Embryonic facial prominence (tissue), 1 donor: ENCODE data around the gene USP51.
A peak's percentile ranks its signal among the peaks of the same experiment; 100 is the strongest.
"Not testable (repeated sequence)": the region's sequence is repeated elsewhere in the genome, so short reads cannot be mapped to it uniquely, and the experiment has no call there.

Experiments
- DNase-seq: peaks from one replicate; pipeline ENCODE4 v3.0.0-alpha.2; 2016; ENCODE audit errors: extremely low spot score

The USP51 gene

DNA sequence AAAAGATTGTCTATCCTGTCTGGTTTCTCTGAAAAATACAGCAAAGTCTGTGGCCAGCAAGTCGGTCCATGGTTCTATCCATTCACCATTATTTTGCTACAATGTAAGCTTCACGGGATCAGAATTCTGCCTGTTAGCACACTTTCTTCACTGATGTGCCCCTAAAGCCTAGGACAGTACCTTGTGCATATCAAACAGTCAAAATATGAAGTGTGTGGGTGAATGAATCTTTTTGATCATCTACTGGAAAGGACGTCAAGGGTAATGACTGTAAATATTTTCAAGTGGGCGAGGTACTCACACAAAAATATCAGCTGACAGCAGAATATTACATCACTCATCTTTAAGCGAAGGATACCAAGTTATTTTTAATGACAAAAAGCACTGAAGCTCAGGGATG lies 24.5 kb downstream of the USP51 start:
- DNase-seq = not testable (repeated sequence)

DNA sequence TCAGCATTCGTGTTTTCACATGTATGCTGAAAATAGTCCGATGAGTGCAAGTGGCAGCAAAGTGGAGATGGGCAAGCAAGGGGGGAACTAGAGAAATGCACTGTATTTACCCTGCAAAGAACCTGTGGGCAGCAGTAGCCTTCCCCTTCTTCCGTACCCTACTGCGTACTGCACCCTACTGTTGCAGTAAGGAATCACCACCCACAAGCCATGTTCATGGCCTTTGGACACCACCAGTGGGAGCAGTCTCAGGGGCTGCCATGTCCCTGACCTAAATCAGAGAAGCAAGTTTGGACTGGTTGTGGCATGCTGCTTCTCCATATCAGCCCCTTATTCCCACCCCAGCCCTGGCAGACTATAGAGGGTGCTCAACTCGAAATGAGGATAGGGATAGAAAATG lies 25.6 kb downstream of the USP51 start:
- not testable (repeated sequence) for DNase-seq

DNA sequence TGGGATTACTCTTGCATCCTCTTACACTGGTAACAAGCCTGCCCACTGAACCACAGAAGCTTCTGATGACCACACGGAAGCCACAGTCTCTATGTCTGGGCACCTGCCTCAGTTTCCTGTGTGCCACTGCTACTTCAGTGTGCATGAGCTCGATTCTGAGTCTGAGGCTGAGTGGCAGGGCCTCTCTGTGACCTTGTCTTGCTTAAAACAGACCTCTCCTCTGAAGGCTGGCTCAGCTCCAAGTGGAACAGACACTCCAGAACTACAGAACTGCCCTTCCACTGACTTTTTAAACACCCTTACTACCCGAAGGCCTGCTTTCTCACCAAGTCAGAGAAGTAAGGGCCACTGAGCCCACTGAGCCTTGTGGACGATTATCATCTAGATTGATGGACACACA lies 29.7 kb downstream of the USP51 start:
- DNase-seq = not testable (repeated sequence)

DNA sequence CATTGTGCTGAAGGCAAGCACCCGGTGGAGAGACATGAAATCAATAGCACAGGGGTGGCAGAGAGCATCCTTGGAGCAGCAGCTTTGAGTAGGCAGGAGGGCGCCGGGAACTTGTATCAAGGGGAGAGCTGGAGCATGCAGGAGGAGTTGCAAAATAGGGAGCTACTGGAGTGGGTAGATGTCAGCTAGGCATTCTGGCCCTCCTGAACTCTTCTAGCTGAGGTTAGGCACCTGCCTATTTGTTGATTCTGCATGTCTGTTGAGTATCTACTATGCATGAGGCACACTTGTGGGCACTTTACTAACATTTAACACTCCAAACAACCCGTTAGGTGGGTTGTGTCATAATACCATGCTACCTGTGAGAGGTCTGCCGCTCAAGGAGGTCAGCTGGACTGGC lies 30.2 kb downstream of the USP51 start:
- not testable (repeated sequence) for DNase-seq

DNA sequence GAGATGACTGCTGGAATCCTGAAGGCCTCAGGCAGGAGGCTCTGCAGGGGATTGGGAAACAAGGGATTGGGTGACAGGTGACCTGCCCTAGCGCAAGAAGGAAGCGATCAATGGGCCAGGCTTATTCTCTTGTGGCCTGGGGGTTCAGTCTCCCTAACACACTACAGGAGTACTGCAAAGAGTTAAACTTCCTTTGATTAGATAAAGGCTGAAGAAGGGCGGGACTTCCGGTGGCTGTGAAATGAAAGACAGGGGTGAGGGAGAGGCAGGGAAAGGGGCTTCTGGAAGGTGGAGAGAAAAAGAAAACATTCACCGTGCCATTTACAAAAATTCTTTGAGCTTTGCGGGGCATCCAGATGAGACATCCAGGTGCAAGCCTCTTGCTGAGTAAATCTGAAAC lies 33.9 kb downstream of the USP51 start:
- not testable (repeated sequence) for DNase-seq

DNA sequence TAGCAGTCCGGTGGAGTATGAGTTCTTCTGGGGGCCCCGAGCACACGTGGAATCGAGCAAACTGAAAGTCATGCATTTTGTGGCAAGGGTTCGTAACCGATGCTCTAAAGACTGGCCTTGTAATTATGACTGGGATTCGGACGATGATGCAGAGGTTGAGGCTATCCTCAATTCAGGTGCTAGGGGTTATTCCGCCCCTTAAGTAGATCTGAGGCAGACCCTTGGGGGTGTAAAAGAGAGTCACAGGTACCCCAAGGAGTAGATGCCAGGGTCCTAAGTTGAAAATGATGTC lies 36.9 kb downstream of the USP51 start:
- DNase-seq = no peak

DNA sequence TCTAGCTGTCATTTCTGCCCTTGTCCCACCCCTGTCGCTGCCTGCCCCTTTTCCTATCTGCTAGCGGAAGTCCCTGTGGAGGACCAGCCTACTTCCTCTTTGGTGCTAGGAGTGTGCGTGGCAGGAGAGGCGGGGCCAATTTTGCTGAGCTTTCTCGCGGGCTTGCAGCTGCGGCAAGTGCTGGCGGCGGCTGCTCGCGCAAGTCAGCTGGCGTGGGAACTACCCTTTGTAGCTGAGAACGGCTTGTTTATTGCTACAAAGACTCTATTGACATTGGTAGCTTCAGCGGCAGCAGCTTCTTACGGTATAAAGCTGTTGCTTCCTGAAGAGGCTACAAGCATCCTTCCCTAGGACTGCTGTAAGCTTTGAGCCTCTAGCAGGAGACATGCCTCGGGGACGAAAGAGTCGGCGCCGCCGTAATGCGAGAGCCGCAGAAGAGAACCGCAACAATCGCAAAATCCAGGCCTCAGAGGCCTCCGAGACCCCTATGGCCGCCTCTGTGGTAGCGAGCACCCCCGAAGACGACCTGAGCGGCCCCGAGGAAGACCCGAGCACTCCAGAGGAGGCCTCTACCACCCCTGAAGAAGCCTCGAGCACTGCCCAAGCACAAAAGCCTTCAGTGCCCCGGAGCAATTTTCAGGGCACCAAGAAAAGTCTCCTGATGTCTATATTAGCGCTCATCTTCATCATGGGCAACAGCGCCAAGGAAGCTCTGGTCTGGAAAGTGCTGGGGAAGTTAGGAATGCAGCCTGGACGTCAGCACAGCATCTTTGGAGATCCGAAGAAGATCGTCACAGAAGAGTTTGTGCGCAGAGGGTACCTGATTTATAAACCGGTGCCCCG lies 37.4 kb downstream of the USP51 start, which contains the start of gene MAGEH1:
Gene MAGEH1, plus strand, starts transcription at position 138 of the 843 bp plus-strand sequence. Its CDS starts 248 bp downstream, at position 386.
- DNase-seq = peak; percentile 74

DNA sequence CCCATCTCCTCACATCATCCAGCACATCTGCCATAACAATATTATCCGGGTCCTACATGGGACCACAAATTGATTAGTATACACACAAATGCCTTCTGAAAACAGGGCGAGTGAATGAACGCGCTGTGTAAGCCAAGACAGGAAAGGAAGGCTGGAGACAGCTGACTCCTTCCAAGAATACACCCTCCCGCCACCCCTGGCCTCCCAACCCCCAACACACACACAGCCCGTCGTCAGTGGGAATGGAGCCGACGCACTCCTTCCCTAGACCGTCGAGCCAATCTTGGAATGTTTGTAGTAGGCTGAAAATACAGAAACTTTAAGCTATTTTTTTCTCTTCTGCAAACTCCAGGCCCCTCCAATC lies 38.0 kb downstream of the USP51 start:
- no peak for DNase-seq

DNA sequence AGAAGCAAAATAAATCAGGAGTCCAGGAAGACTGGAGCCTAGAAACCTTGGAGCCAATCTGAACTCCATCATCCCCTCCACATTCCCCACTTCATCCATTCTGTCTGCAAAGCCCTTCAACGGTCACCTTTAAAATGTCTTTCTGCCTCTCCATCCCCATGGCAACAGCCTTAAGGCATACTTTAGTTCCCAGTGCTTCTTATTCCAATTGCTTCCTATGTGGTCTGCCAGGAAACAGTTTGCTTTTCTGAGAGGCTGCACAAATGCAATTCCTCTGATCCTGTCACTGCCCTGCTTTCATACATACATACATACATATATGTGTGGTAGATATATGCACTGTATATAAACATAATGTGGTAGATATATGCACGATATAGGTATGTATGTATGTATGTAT lies 38.5 kb downstream of the USP51 start:
- no peak for DNase-seq

DNA sequence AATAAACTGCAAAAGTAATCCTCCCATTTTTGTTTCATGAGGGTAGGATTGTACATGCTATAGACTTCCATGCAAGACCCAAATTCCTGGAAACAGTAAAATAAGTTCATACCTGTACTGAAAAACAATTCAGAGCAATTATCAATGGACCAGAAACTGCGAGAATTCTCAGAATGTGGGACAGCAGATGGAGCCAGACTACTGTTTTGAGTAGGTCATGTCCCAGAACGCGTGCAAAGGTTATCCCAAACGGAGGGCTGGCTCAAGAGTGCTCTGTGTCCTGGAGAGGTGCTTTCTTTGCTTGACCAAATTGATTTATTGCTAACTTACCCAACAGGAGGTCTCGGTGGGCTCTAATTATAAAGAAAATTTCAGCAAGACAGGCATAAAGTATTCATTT lies 39.4 kb downstream of the USP51 start:
- no peak for DNase-seq

DNA sequence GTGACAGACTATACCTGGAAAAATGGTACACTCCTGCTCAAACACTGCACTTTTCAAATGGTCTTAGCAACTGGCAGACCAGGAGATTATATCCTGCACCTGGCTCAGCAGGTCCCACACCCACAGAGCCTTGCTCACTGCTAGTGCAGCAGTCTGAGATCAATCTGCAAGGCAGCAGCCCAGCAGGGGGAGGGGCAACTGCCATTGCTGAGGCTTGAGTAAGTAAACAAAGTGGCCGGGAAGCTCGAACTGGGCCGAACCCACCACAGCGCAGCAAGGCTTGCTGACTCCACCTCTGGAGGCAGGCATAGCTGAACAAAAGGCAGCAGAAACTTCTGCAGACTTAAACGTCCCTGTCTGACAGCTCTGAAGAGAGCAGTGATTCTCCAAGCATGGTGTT lies 46.2 kb downstream of the USP51 start:
- not testable (repeated sequence) for DNase-seq
